Adipocyte (in vitro differentiated cells): Measurements from ENCODE around the gene RNF220.

Source experiments
- DNase-seq: peaks from one replicate; pipeline ENCODE4 v3.0.0-alpha.2; 2015; ENCODE audit warnings: low read depth
- H3K27me3 ChIP-seq: replicated peaks from 2 replicates; pipeline ENCODE4 v1.7.0; 2013; ENCODE audit warnings: mild to moderate bottlenecking, low read length, moderate library complexity; ENCODE audit not compliant: control insufficient read depth, insufficient read depth
- H3K36me3 ChIP-seq: 2 replicates; pipeline ENCODE4 v1.7.0; 2013; ENCODE audit warnings: low read length, mild to moderate bottlenecking, moderate library complexity; ENCODE audit not compliant: control insufficient read depth, insufficient read depth, severe bottlenecking
- H3K4me1 ChIP-seq: 2 replicates; pipeline ENCODE4 v1.7.0; 2013; ENCODE audit warnings: mild to moderate bottlenecking, low read length, moderate library complexity; ENCODE audit not compliant: control insufficient read depth, insufficient read depth
- H3K4me3 ChIP-seq: 2 replicates; pipeline ENCODE4 v1.7.0; 2013; ENCODE audit warnings: mild to moderate bottlenecking, low read length, moderate library complexity
- H3K9ac ChIP-seq: 2 replicates; pipeline ENCODE4 v1.7.0; 2013; ENCODE audit warnings: mild to moderate bottlenecking, low read length, moderate library complexity
- H3K9me3 ChIP-seq: 2 replicates; pipeline ENCODE4 v1.7.0; 2013; ENCODE audit warnings: mild to moderate bottlenecking, low read length, moderate library complexity; ENCODE audit not compliant: control insufficient read depth

The RNF220 gene

DNA sequence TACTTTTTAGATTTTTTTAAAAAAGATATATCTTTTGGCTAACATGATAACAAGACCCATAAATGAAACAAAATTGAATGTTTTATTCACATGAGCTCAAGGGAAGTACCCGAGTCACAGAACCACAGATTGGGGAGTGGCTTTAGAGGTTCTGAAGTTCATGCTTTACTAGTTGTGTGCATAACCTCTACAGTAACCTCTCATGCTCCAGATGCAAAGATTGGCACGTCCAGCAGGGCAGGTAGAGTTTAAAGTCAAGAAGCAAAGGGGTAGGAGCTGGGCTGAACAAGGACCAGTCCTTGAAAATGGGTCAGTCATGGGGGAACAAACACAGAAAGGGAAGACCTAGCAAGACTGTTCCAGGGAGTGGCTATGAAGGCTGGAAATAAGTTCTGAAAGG is 109.6 kb downstream of the RNF220 start:
- Histone ChIP-seq H3K27me3 (peaks cover 86% of the 10 kb centered on the region), H3K4me3 (no peak overlapping the region), H3K9ac (no peak overlapping the region), H3K36me3 (no peaks in the 10 kb centered on the region), H3K9me3 (peaks cover 3% of the 10 kb centered on the region), H3K4me1 (no peaks in the 10 kb centered on the region)
- no peak for DNase-seq

DNA sequence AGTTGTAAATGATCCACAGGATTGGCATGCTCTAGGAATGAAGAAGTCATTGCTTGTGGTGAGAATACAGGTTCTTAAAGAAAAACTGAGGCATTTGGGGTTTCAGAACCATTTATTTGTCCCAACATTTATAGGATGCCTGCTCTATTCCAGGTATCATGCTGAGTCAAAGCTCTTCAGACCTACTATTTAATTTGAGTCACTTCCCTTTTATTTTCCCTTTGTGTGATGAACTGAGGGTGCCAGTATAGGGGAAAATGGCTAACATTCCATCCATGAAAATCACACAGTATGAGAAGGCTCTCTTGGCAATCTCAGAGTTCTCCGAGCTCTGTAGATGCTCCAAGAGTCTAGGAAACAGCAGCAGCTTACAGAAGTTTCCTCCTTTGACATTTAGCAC is 110.4 kb downstream of the RNF220 start:
- no peaks in the 10 kb centered on the region for H3K4me1 ChIP-seq
- H3K9ac ChIP-seq, result no peak overlapping the region
- H3K27me3 ChIP-seq, result peaks cover 82% of the 10 kb centered on the region

DNA sequence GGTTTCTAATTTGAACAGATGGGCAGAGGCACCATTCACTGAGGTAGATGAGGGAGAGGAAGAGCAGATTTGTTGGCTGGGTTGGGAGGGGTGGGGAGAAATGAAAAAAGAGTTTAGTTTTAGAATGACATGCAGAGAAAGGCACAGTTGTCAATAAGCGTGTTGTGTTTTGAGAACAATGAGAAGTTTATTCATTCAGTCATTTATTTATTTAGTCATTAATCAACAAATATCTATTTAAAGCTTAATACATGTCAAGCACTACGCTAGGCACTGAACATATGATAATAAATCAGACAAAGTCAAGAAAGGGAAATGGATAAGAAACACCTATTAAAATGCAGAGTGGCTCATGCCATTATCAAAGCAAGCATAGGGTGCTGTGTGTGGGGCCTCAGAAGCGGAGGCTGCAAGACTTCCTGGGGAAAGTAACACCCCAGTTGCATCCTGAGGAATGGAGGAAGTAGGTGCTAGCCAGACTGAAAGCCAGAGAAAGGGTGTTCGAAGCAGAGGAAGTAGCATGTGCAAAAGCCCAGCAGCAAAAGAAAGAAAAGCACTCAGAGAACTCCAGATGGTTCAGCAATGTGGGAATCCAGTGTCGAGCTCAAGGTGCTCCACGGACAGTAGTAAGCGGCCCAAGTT is 114.1 kb downstream of the RNF220 start:
- Histone ChIP-seq H3K4me3 (no peak overlapping the region), H3K36me3 (no peaks in the 10 kb centered on the region), H3K9ac (no peak overlapping the region), H3K4me1 (no peaks in the 10 kb centered on the region), H3K27me3 (peaks cover 79% of the 10 kb centered on the region), H3K9me3 (no peaks in the 10 kb centered on the region)
- DNase-seq, result no peak

More for the DNA sequence above, 110.4 kb downstream of the RNF220 start:
- Histone ChIP-seq H3K36me3 (no peaks in the 10 kb centered on the region), H3K4me3 (no peak overlapping the region), H3K9me3 (peaks cover 3% of the 10 kb centered on the region)
- DNase-seq, result peak; percentile 24

DNA sequence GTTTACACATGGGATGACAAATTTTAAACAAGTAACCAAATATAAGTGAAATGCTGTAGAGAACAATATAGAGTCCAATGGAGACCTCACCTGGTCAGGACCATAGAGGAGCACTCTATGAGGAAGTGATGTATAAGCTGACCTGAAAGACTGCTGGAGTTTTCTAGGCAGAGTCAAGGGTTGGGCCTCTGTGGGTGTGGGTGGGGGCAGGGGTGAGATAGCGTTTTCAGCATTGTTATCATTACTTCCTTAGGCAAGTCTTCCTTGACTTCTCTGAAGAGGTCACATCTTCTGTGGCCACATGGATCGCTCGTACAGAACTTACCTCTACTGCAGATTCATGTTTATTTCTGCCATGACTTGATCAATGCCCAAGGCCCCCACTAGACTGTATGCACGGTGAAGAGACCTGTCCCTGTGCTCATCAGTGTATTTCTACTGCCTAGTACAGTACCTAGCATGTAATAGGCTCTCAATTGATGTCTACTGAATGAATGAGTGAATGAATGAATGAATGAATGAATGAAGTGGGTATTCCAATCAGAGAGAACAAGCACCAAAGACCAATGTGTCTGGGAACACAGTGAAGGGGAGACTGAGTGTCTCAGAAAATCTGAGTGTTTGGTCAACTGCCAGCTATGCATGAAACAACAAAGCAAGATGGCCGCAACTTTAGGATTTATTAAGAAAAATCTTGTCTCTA is 116.5 kb downstream of the RNF220 start:
- no peak overlapping the region for H3K4me3 ChIP-seq
- H3K9ac ChIP-seq, result no peak overlapping the region
- H3K4me1 ChIP-seq, result peaks cover 7% of the 10 kb centered on the region
- DNase-seq, result no peak
- no peaks in the 10 kb centered on the region for H3K36me3 ChIP-seq
- H3K9me3 ChIP-seq, result no peaks in the 10 kb centered on the region
- peaks cover 74% of the 10 kb centered on the region for H3K27me3 ChIP-seq

DNA sequence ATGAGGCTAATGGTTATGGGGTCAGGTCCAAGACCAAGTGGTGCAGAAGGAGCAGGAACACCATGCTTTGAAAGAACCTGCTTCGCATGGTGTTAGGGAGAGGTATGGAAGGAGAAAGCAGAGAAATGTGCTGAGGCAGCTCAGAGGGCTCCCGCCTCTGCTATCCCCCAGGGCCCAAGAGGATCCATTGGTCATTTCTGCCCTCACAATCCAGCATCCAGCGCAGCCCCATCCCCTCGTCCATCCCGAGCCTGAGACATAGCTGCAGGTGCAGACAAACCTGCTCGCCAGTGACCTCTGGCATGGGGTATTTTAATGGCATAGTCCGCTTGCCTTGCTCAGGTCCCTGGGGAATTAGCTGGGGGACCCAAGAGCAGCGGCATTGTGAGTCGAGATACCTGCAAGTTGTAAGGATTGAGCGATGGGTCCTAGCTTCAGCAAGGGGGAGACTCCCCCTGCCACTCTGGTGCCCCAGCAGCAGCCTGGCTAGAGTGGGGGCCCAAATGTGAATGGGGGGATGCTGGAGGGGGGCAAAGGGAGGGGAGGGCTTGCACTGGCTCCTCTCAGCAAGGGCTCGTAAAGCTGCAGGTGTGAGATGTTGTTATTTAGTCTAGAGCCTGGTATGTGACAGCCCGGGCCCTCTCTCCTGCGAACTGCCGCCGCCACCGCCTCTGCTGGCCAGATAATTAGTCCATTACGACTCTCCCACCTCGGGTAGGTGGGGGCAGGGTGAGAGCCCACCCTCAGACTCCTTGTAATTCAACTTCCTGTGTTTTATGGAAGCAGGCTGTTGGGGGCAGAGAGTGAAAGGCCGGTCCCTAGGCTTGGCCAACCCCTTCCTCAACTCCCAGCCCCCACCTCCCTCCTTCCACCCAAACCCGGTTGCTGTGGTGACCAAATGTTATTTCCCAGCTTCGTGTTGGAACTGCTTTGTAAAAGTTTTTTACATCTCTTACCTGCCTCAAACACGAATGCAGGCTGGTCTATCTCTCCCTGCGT is 118.8 kb downstream of the RNF220 start:
- Histone ChIP-seq H3K27me3 (peaks cover 70% of the 10 kb centered on the region), H3K9me3 (no peaks in the 10 kb centered on the region), H3K9ac (no peak overlapping the region), H3K4me1 (peaks cover 7% of the 10 kb centered on the region), H3K36me3 (no peaks in the 10 kb centered on the region), H3K4me3 (peak overlapping the region; percentile 58)
- DNase-seq, result no peak

DNA sequence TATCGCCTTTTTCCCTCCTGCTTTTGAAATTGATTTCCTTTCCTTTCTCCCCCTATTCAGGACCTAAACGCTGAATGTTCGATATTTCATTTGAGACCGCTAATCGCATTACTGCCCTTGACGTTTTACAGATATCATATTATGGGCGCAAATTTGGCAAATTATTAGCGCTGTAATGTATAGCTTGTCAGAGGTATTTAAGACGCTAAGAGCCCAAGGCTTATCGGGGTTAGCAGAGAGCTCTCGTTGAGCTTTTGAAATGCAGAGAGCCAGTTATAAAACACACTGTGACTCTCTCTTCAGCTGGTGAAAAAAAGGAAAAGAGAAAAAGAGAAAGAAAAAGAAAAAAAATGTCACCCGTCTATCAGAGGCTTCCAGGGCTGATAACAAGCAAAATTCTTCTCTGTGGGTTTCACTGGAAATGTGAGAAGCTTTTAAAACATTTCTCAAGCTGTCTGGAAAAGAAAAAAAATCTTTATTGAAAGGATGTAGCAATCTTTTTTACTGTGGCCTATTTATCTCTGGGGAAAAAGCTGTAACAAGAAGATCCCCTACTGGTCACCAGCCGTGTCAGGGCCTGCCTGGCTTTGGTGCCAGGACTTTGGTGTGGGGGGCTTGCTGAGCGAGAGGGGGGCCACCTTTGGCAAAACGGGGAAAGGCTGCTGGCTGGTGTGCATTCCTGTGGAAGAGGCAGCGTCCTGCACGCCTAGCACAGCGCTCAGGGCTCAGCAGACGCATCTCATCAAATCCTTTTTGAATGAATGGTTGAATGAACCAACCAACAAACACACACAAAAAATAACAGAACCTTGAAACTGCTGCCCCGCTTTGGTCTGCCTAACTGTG is 119.8 kb downstream of the RNF220 start:
- peaks cover 7% of the 10 kb centered on the region for H3K4me1 ChIP-seq
- H3K4me3 ChIP-seq, result peak overlapping the region; percentile 58

DNA sequence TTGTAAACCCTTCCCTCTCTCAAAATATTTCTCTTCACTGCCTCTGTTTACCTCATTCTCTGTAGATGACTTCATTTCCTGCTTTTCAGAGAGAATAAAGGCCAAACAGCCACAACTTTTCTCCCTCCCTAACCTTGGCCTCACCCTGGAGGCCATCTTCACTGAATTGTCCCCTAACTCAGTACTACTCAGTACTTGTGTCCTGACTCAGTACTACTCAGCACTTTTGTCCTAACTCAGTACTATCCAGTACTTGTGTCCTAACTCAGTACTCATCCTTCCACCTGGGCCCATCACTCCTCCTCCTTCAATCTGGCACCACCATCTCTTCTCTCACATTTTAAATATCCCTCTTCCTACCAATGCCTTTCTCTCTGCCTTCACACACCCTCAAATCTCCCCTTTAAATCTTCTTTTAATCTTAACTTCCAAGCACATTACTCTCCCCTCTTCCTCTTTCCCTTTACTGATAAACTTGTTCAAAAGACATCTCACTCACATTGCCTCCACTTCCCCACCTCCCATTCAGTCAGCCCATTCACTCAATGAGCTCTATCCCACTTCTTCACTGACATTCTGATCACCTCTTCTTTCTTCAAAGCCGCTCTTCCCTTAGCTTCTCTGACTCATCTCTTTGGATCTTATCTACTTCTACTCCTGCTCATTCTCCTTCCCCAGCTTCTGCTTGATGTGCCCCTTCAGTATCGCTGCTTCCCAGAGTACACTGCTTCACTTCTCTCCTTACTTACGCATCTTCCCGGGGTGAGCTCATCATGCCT is 121.4 kb downstream of the RNF220 start:
- Histone ChIP-seq H3K4me1 (peaks cover 7% of the 10 kb centered on the region), H3K9me3 (no peaks in the 10 kb centered on the region), H3K9ac (no peak overlapping the region), H3K4me3 (no peak overlapping the region), H3K36me3 (no peaks in the 10 kb centered on the region), H3K27me3 (peaks cover 55% of the 10 kb centered on the region)
- no peak for DNase-seq

More for the DNA sequence above, 119.8 kb downstream of the RNF220 start:
- Histone ChIP-seq H3K27me3 (peaks cover 62% of the 10 kb centered on the region), H3K9ac (no peak overlapping the region), H3K36me3 (no peaks in the 10 kb centered on the region), H3K9me3 (no peaks in the 10 kb centered on the region)
- DNase-seq, result peak; percentile 11

DNA sequence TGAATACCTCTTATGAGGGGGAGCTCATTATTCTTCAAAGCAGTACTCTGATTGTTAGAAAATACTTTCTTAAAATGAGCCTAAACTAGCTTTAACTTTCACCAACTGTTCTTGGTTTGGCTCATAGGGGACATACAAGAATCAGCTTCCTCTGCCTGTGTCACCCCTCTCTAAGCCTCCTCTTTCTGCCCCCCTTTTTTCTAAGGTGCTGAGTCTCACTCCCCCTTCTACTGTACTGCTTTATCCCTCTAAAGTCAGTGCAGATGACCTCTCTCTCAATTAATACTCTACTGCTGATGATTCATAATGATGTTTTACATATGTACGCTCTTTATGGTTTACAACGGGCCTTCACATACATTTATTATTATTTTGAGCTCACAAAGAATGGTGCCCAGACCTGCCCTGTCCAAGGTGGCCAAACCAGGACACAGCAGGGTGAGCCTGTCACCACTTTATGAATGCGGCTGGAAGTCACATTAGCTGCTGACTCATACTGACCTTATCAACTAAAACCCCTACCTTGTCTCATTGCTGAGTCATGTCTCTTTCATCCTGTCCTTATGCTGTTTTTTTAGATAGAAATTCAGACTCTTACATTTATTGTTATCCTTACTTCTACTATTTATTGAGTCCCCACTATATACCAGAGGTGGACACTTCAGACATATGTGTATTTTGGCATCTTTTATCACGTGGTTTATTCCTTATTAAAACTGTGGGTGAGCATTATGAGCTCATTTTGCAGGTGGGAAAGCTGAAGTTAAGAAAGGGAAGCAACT is 126.9 kb downstream of the RNF220 start:
- no peaks in the 10 kb centered on the region for H3K36me3 ChIP-seq
- no peaks in the 10 kb centered on the region for H3K4me1 ChIP-seq
- H3K9me3 ChIP-seq, result peaks cover 20% of the 10 kb centered on the region
- H3K4me3 ChIP-seq, result no peak overlapping the region
- H3K27me3 ChIP-seq, result peaks cover 37% of the 10 kb centered on the region
- no peak overlapping the region for H3K9ac ChIP-seq
- DNase-seq, result no peak

DNA sequence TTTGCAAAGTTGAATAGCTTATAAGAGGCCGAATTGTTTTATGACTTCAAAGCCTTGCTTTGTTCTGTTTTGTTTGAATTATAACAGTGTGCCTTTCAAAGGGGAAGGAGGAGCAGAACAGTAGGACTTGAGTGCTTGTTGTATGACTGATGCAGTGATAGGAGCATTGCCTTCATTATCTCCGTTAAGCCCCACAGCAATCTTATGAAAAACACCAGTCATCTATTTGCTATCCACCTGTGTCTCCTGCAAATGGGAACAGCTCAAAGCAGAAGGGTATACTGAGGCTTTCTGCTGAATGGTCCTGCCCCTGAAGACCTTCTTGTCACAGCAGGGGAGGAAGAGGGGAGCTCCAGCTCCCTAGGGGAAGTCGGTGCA is 127.5 kb downstream of the RNF220 start:
- H3K9me3 ChIP-seq, result peaks cover 23% of the 10 kb centered on the region
- peaks cover 39% of the 10 kb centered on the region for H3K27me3 ChIP-seq
- no peaks in the 10 kb centered on the region for H3K36me3 ChIP-seq
- DNase-seq, result no peak
- no peaks in the 10 kb centered on the region for H3K4me1 ChIP-seq
- no peak overlapping the region for H3K9ac ChIP-seq
- no peak overlapping the region for H3K4me3 ChIP-seq
